Fibroblast of mammary gland (primary cell): Measurements from ENCODE around the gene SEPTIN2.

Experiments
- DNase-seq: peaks from one replicate; pipeline ENCODE4 v3.0.0-alpha.2; 2010; ENCODE audit warnings: low read depth
- H3K4me3 ChIP-seq: 2 replicates; pipeline ENCODE4 v1.5.1; 2011; ENCODE audit warnings: low read depth, mild to moderate bottlenecking, low read length, moderate library complexity; ENCODE audit not compliant: control insufficient read depth
- CTCF ChIP-seq: conservative IDR thresholded peaks from 2 replicates; pipeline ENCODE4 v1.5.1; 2011; ENCODE audit warnings: low read depth, low read length, inconsistent platforms; ENCODE audit not compliant: control insufficient read depth, insufficient read depth

SEPTIN2 gene

GRCh38 chr2:241349941-241350340, 34.2 kb downstream of the SEPTIN2 start:
- no peak for TF ChIP-seq CTCF
- DNase-seq: no peak

DNA sequence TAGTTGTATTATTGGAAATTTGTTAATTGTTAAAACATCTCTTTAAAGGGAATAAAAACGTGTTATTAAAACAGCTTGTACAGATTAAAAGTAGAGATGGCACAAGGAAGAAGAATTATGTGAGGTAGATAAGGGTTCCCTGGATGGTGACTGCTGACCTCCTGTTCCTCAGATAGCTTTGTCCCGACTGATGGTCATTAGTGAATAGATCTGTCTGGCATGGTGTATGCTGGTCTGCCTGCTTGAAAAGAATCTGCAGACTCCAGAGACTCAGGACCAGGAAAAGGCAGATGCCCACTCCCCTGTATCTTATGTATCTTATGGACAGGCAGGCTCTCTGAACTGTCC, 34.8 kb downstream of the SEPTIN2 start:
- H3K4me3 ChIP-seq: no peak overlapping the region
- TF ChIP-seq CTCF: no peak
- no peak for DNase-seq

More at GRCh38 chr2:241349941-241350340, 34.2 kb downstream of the SEPTIN2 start:
- no peak overlapping the region for H3K4me3 ChIP-seq

DNA sequence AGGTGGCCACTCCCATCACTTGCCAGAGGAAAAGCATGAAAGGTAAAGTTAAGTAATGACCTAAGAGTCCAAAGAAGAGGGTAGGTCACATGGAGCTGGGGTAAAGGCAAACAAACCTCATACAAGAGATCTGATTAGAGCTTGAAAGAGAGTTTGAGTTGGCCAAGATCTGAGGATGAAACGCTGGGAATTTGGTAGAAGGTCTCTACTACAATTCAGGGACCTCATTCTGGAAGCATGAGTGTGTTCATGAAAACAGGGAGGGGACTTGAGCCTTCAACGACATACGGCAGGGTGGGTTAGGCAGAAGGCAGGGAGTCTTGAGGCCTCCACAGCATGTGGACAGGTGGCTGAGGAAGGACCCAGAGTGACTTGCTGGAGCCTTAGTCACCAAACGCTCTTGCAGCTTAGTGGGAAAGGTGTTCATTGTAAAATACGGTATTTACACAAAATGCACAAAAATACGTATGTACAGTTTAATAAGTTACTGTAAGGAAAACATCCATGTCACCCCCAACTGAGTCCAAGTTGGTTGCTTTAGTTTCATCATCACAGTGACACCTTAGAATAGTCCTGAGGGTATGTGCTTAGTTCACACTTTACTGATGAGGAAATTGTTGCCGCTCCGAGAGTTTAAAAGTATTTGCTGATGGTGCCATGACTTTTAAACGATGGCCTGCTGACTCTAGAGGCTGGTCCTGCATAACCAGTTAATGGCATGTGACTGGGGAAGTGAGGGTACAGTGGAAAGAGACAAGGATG, 35.3 kb downstream of the SEPTIN2 start:
- no peak overlapping the region for H3K4me3 ChIP-seq
- no peak for TF ChIP-seq CTCF
- DNase-seq: no peak

DNA sequence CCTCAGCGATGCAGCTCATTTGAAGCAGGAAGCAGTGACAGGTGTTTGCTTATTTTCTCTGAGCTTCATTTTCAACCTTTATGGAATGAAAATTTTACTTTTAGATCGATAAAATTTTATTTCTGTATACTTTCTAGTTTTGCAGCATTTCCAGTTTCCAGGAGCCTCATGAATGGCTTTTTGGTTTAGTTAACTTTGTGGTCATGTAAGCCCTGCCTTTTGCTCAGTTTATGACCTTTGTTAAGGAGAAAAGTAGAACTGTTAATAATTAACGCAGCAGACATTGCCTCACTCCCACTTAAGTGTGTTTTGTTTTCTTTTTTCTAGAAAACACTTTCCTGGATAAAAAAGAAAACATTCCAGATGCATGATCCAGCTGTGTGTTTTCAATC, 35.9 kb downstream of the SEPTIN2 start:
- TF ChIP-seq CTCF: no peak

GRCh38 chr2:241352227-241352626, 36.5 kb downstream of the SEPTIN2 start:
- no peak for TF ChIP-seq CTCF
- no peak overlapping the region for H3K4me3 ChIP-seq
- no peak for DNase-seq

More for the DNA sequence above, 35.9 kb downstream of the SEPTIN2 start:
- DNase-seq: no peak
- H3K4me3 ChIP-seq: no peak overlapping the region

DNA sequence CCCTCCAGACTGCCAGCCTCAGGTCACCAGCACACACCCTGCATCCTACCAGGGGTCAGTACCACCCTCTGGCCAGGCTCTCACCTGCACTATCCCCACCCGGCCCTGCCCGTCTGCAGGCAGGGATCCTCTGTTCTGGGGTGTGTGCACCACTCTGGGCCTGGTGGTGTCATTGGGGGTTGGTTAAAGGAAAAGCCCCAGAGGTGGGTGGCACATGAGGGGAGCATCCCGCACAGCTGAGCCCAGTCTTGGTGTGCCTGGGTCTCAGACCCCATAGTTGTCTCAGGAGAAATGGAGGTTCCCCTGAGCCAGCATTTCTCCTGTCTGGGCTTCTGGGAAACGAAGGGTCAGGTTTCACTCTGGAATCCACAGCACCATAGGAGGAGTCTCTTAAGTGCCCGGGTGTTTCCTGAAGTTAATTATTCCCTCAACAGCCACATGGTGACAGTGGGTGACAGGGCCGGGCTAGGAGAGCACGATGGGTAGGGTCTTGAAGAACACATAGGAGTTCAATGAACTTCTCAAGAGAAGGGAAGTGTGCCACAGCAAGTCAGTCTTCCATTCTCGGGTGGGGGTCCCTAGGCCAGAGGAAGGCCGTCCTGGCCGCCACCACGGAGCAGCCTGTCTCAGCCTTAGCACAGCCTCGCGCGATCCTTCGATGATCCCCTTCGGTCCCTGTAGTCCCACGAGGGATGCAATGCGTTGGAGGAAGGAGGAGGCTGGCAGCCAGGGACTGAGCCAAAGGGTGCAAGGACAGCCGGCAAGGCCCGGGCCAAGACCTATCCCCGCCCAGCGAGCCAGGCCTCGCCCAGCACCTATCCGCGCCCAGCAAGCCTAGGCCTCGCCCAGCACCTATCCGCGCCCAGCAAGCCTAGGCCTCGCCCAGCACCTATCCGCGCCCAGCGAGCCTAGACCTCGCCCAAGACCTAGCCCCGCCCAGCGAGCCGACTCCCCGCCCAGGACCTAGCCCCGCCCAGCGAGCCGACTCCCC, 39.2 kb downstream of the SEPTIN2 start:
- H3K4me3 ChIP-seq: no peak overlapping the region
- TF ChIP-seq CTCF: no peak
- peak; percentile 79 for DNase-seq
